K562 (cell line): ENCODE results near the gene MFAP1. TPM values are rescaled to one million over a fixed set of nuclear protein-coding genes. Genes with fewer than 3 reads are reported as not detected.

ENCODE experiments used
- ATAC-seq: fragments of 200-7000 bp; cut with Tn5 transposase; 3 replicates; pipeline ENCODE4 v1.9.1; 2020; ENCODE audit warnings: moderate library complexity
- BruUV-seq: library from RNA; stranded (reverse); fragments of 400-500 nt; replicated peaks from 2 replicates; lab custom pipeline; 2021; lab: Mats Ljungman, UMichigan
- CTCF ChIA-PET: fragments of 300-600 bp; formaldehyde crosslinking; extraction: SDS; loops from one replicate; lab custom pipeline; 2021; ENCODE audit warnings: low intra/inter-chr PET ratio; lab: Yijun Ruan, JAX
- POLR2A ChIA-PET: fragments of 300-600, 350-650 bp; sonication (Branson Sonifier 250); formaldehyde crosslinking; extraction: SDS; loops from one replicate; lab custom pipeline; 2021; ENCODE audit warnings: antibody characterized with exemption, inconsistent platforms; lab: Yijun Ruan, JAX
- DNase-seq, 4 experiments: peaks; one replicate each; pipeline versions ENCODE4 v3.0.0 to v3.0.0-alpha.2; 2011 to 2018; ENCODE audit warnings: low spot score in 3 of 4, mixed read lengths in 3 of 4; ENCODE audit errors: extremely low read depth in 1 of 4
- FAIRE-seq: peaks from 2 replicates; lab custom pipeline; 2011; peaks lifted over from hg19 to GRCh38; lab: Jason Lieb, UNC
- H2AFZ ChIP-seq: 2 replicates; pipeline ENCODE4 v1.6.0; 2011; ENCODE audit warnings: low read depth, low read length, control low read depth, inconsistent platforms
- H3K27ac ChIP-seq: fragments of 200-600 bp; 3 replicates; pipeline ENCODE4 v1.8.0; 2011; ENCODE audit warnings: low read depth, mild to moderate bottlenecking, control low read depth, inconsistent platforms, low read length, moderate library complexity, mixed read lengths; ENCODE audit errors: extremely low read depth
- H3K27me3 ChIP-seq, 2 experiments: fragments of 300-600 bp in 1 of 2; 2 replicates in 1 of 2; 3 replicates in 1 of 2; pipeline versions ENCODE4 v1.6.0 to v1.8.0; 2011; ENCODE audit warnings: inconsistent platforms in 2 of 2, low read length in 2 of 2, mild to moderate bottlenecking in 1 of 2, mixed read lengths in 1 of 2, moderate library complexity in 1 of 2; ENCODE audit not compliant: control insufficient read depth in 2 of 2, insufficient read depth in 2 of 2
- H3K36me3 ChIP-seq: fragments of 300-600 bp; 3 replicates; pipeline ENCODE4 v1.8.0; 2011; ENCODE audit warnings: mild to moderate bottlenecking, low read length, inconsistent platforms; ENCODE audit not compliant: control insufficient read depth, insufficient read depth
- H3K4me1 ChIP-seq, 2 experiments: fragments of 200-600 bp in 1 of 2; replicated peaks in 1 of 2; 2 replicates in 1 of 2; 3 replicates in 1 of 2; pipeline versions ENCODE4 v1.5.1 to v1.8.0; 2011; ENCODE audit warnings: inconsistent platforms in 2 of 2, low read length in 2 of 2, mild to moderate bottlenecking in 1 of 2, mixed read lengths in 1 of 2, moderate library complexity in 1 of 2; ENCODE audit not compliant: control insufficient read depth in 2 of 2, insufficient read depth in 2 of 2
- H3K4me2 ChIP-seq: 2 replicates; pipeline ENCODE4 v1.6.1; 2011; ENCODE audit warnings: low read length, control low read depth, inconsistent platforms, mixed read lengths; ENCODE audit not compliant: insufficient read depth
- H3K4me3 ChIP-seq: fragments of 200-600 bp; sonication (generic), shearing (Covaris generic); 2 replicates; pipeline ENCODE4 v1.5.1; 2016; ENCODE audit warnings: control low read depth, inconsistent platforms
- H3K79me2 ChIP-seq: fragments of 200-600 bp; 3 replicates; pipeline ENCODE4 v1.8.0; 2011; ENCODE audit warnings: low read length, inconsistent platforms; ENCODE audit not compliant: control insufficient read depth, insufficient read depth
- H3K9ac ChIP-seq, 2 experiments: 2 replicates each; pipeline versions ENCODE4 v1.6.0 to v1.6.1; 2011; ENCODE audit warnings: low read depth in 2 of 2, low read length in 2 of 2, control low read depth in 1 of 2, inconsistent platforms in 1 of 2, mild to moderate bottlenecking in 1 of 2, mixed read lengths in 1 of 2; ENCODE audit not compliant: insufficient read depth in 1 of 2
- H3K9me1 ChIP-seq: one replicate; pipeline ENCODE4 v1.6.0; 2011; ENCODE audit warnings: inconsistent platforms, mild to moderate bottlenecking, low read length, moderate library complexity; ENCODE audit not compliant: control insufficient read depth, insufficient read depth
- H3K9me3 ChIP-seq: replicated peaks from 2 replicates; pipeline ENCODE4 v1.5.1; 2011; ENCODE audit warnings: low read depth, low read length, inconsistent platforms; ENCODE audit not compliant: control insufficient read depth, insufficient read depth
- H4K20me1 ChIP-seq: replicated peaks from 2 replicates; pipeline ENCODE4 v1.6.1; 2011; ENCODE audit warnings: low read length, inconsistent platforms, mixed read lengths; ENCODE audit not compliant: control insufficient read depth, insufficient read depth
- CTCFL ChIP-seq: IDR thresholded peaks from 2 replicates; pipeline ENCODE4 v1.6.1; 2011; ENCODE audit warnings: borderline replicate concordance, low read depth, mild to moderate bottlenecking, moderate library complexity, low read length; ENCODE audit not compliant: insufficient read depth, poor library complexity, severe bottlenecking
- EWSR1 ChIP-seq: fragments of 450-650 bp; IDR thresholded peaks from 2 replicates; pipeline ENCODE4 v1.6.1; 2018; ENCODE audit warnings: borderline replicate concordance, mild to moderate bottlenecking, low read depth, moderate library complexity; ENCODE audit not compliant: partially characterized antibody
- GABPB1 ChIP-seq: sonication (generic); formaldehyde crosslinking; IDR thresholded peaks from 2 replicates; pipeline ENCODE4 v1.8.0; 2022; ENCODE audit warnings: mild to moderate bottlenecking, missing genetic modification reagents
- HNRNPUL1 ChIP-seq: fragments of 200-400 bp; formaldehyde crosslinking; IDR thresholded peaks from 2 replicates; pipeline ENCODE4 v1.6.1; 2017; ENCODE audit warnings: low read length
- TBL1XR1 ChIP-seq, 2 experiments: IDR thresholded peaks; 2 replicates each; pipeline ENCODE4 v1.6.1; 2012; ENCODE audit warnings: improper control_type of control experiment in 2 of 2, low read length in 2 of 2, mild to moderate bottlenecking in 1 of 2
- WGBS: fragments of 100-300 bp; shearing (Covaris generic); methylation state at CpG from one replicate; pipeline ENCODE4 v1.1.6; 2016; ENCODE audit warnings: low coverage, mixed read lengths; ENCODE audit not compliant: insufficient coverage; ENCODE audit errors: missing lambda C conversion rate; 5-methylcytosine and 5-hydroxymethylcytosine counted together
- in situ Hi-C: fragments of 300-500 bp; cut with MboI; formaldehyde crosslinking; loops from 4 replicates; pipeline ENCODE4 v1.15.0; 2018; ENCODE audit warnings: inconsistent platforms, mixed read lengths
- intact Hi-C: fragments of 100-400 bp; cut with micrococcal nuclease; formaldehyde crosslinking; loops from 2 replicates; pipeline ENCODE4 v1.14.2; 2022
- polyA plus RNA-seq, 8 experiments: library from polyadenylated mRNA; depleted of rRNA in 4 of 8; stranded (reverse) in 5 of 8; unstranded in 3 of 8; fragments of >200 nt; fragmentation: Nextera tagmentation in 2 of 8; fragmentation: Illumina TruSeq in 1 of 8; extraction: Ambion mirVana in 2 of 8; extraction: Trizol in 1 of 8; gene quantifications; 2 replicates each; pipeline versions ENCODE4 v1.2.1 to v1.2.3, GENCODE V29; 2011 to 2014; ENCODE audit warnings: inconsistent platforms in 1 of 8, missing spikeins in 1 of 8
- total RNA-seq, 7 experiments: library from RNA; depleted of rRNA in 6 of 7; stranded (reverse); fragments of >200 nt in 6 of 7; fragmentation: Illumina TruSeq in 2 of 7; extraction: Trizol in 2 of 7; gene quantifications; 2 replicates each; pipeline versions ENCODE4 v1.2.1 to v1.2.3, GENCODE V29; 2011 to 2021; ENCODE audit warnings: low replicate concordance in 1 of 7
- TF ChIP-seq, protein P1 (sequence below): fragments of 250-450 bp; sonication (Bioruptor Pico); IDR thresholded peaks from 2 replicates; pipeline ENCODE4 v1.8.0; 2022; ENCODE audit warnings: moderate library complexity, mild to moderate bottlenecking, inconsistent platforms

Gene MFAP1
- total and polyA plus RNA-seq, 9 of the 15 experiments (the other 6 are each of a cell fraction or from before 2014, with no cell fraction given) = 34.9 to 64.1 (median 48.2) TPM

DNA sequence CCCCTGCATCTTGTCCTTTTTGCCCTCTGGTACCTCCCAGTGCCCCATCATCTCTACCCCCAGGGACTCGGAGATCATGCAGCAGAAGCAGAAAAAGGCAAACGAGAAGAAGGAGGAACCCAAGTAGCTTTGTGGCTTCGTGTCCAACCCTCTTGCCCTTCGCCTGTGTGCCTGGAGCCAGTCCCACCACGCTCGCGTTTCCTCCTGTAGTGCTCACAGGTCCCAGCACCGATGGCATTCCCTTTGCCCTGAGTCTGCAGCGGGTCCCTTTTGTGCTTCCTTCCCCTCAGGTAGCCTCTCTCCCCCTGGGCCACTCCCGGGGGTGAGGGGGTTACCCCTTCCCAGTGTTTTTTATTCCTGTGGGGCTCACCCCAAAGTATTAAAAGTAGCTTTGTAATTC, 30.8 kb downstream of the MFAP1 start:
- no peak for DNase-seq
- peak overlapping the region; percentile 95 for H3K4me3 ChIP-seq
- ChIA-PET POLR2A (interaction anchor here (0.6 to 6.1 kb wide), 6 partner anchors 8 to 382 kb away, joined by 3 to 29 read pairs (median 10); partner anchors contain the start of genes ELL3, HYPK, MFAP1 and SERINC4), CTCF (no interaction called here)
- ATAC-seq = no peak
- H3K4me1 ChIP-seq = peaks cover 26 to 37% of the 10 kb centered on the region in 2 experiments
- intact Hi-C loops = no loop called here
- BruUV-seq = no TSS peak
- WGBS = 90% methylated on average over 7 of the region's 10 CpGs
- H3K27me3 ChIP-seq = no peaks in the 10 kb centered on the region
- H3K4me2 ChIP-seq = peak overlapping the region; percentile 96
- H3K9ac ChIP-seq = peak overlapping the region; percentile 100
- no peak overlapping the region for H2AFZ ChIP-seq
- no peak for TF ChIP-seq CTCFL
- TF ChIP-seq, protein P1, sequence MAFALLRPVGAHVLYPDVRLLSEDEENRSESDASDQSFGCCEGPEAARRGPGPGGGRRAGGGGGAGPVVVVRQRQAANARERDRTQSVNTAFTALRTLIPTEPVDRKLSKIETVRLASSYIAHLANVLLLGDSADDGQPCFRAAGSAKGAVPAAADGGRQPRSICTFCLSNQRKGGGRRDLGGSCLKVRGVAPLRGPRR (CRISPR knock-in tag) = no peak
- TF ChIP-seq GABPB1 (CRISPR knock-in tag) = no peak
- no peak for TF ChIP-seq TBL1XR1 (IDR thresholded peaks at IDR 0.05; ENCODE audit: low read length in 2 of 2)
- no peak for TF ChIP-seq EWSR1
- TF ChIP-seq HNRNPUL1 = no peak
- TF ChIP-seq, all 486 proteins: peak for 0
- peaks cover 48% of the 10 kb centered on the region for H3K36me3 ChIP-seq
- in situ Hi-C loops = no loop called here
- H3K9me1 ChIP-seq = peaks cover 17% of the 10 kb centered on the region
- peak overlapping the region; percentile 99; the same call in 2 of the 3 replicates for H3K27ac ChIP-seq
- no peak for FAIRE-seq
- peaks cover 36% of the 10 kb centered on the region for H3K79me2 ChIP-seq
- peaks cover 17% of the 10 kb centered on the region; the same call in 1 of the 2 replicates for H4K20me1 ChIP-seq
- no peaks in the 10 kb centered on the region for H3K9me3 ChIP-seq
